GM12892 (cell line): ENCODE data around the gene TLE3.

ENCODE experiments used
- POLR2A ChIP-seq: IDR thresholded peaks from 2 replicates; pipeline ENCODE4 v1.6.1; 2011; ENCODE audit warnings: low read depth, low read length, control low read depth
- POLR2AphosphoS5 ChIP-seq: IDR thresholded peaks from 2 replicates; pipeline ENCODE4 v1.6.1; 2011; ENCODE audit warnings: low read depth, low read length, control low read depth
- TAF1 ChIP-seq: IDR thresholded peaks from 2 replicates; pipeline ENCODE4 v1.6.1; 2011; ENCODE audit warnings: low read depth, mild to moderate bottlenecking, control low read depth, low read length, borderline replicate concordance

- TF ChIP-seq POLR2AphosphoS5, result no peak
- TF ChIP-seq POLR2A, result no peak
- no peak for TF ChIP-seq TAF1
Observed at GRCh38 chr15:70033109-70033508, 64.6 kb downstream of the TLE3 start.
